ENCODE measurements around the gene PPIA.

The PPIA gene

GRCh38 chr7:44798649-44799305, 2.3 kb downstream of the PPIA start:
- H3K27me3 ChIP-seq (ENCODE audit: insufficient read depth, poor library complexity, severe bottlenecking): no peaks in the 10 kb centered on the region
- H3K27ac ChIP-seq (replicated peaks): 0 out of 2 replicates have a peak overlapping the region, but pooled peaks have one; percentile 19
- H3K4me3 ChIP-seq (replicated peaks; ENCODE audit: insufficient read depth, low read length): peak overlapping the region; percentile 77
- TF ChIP-seq POLR2AphosphoS5 (IDR thresholded peaks at IDR 0.05; ENCODE audit: low read depth): no peak
- no peak for TF ChIP-seq SPI1 (IDR thresholded peaks at IDR 0.05; ENCODE audit: borderline replicate concordance, low read depth)
- TF ChIP-seq GABPA (IDR thresholded peaks at IDR 0.05; ENCODE audit: low read depth): no peak
- no peak for TF ChIP-seq CTCF (IDR thresholded peaks at IDR 0.05; ENCODE audit: insufficient read depth, low read length)
- no peak for DNase-seq (ENCODE audit: low read depth in 1 of 2, low spot score in 1 of 2)

GRCh38 chr7:44799939-44800338, 3.5 kb downstream of the PPIA start:
- Histone ChIP-seq H3K27me3 (ENCODE audit: insufficient read depth, poor library complexity, severe bottlenecking) (no peaks in the 10 kb centered on the region), H3K4me3 (replicated peaks; ENCODE audit: insufficient read depth, low read length) (no peak overlapping the region), H3K27ac (replicated peaks) (no peak overlapping the region)
- DNase-seq (ENCODE audit: low read depth in 1 of 2, low spot score in 1 of 2): no peak
- TF ChIP-seq SPI1 (IDR thresholded peaks at IDR 0.05; ENCODE audit: borderline replicate concordance, low read depth): no peak
- no peak for TF ChIP-seq POLR2AphosphoS5 (IDR thresholded peaks at IDR 0.05; ENCODE audit: low read depth)
- no peak for TF ChIP-seq GABPA (IDR thresholded peaks at IDR 0.05; ENCODE audit: low read depth)
- no peak for TF ChIP-seq CTCF (IDR thresholded peaks at IDR 0.05; ENCODE audit: insufficient read depth, low read length)
- no peak for TF ChIP-seq REST (IDR thresholded peaks at IDR 0.05; ENCODE audit: insufficient replicate concordance, low read depth)

GRCh38 chr7:44801890-44802289, 5.4 kb downstream of the PPIA start:
- no peak for TF ChIP-seq SPI1 (IDR thresholded peaks at IDR 0.05; ENCODE audit: borderline replicate concordance, low read depth)
- TF ChIP-seq POLR2AphosphoS5 (IDR thresholded peaks at IDR 0.05; ENCODE audit: low read depth): peak; percentile 33; the same call in 1 of the 2 replicates
- TF ChIP-seq GABPA (IDR thresholded peaks at IDR 0.05; ENCODE audit: low read depth): no peak
- DNase-seq (ENCODE audit: low read depth in 1 of 2, low spot score in 1 of 2): no peak
- H3K27me3 ChIP-seq (ENCODE audit: insufficient read depth, poor library complexity, severe bottlenecking): no peaks in the 10 kb centered on the region
- no peak overlapping the region for H3K27ac ChIP-seq (replicated peaks)
- H3K4me3 ChIP-seq (replicated peaks; ENCODE audit: insufficient read depth, low read length): no peak overlapping the region

DNA sequence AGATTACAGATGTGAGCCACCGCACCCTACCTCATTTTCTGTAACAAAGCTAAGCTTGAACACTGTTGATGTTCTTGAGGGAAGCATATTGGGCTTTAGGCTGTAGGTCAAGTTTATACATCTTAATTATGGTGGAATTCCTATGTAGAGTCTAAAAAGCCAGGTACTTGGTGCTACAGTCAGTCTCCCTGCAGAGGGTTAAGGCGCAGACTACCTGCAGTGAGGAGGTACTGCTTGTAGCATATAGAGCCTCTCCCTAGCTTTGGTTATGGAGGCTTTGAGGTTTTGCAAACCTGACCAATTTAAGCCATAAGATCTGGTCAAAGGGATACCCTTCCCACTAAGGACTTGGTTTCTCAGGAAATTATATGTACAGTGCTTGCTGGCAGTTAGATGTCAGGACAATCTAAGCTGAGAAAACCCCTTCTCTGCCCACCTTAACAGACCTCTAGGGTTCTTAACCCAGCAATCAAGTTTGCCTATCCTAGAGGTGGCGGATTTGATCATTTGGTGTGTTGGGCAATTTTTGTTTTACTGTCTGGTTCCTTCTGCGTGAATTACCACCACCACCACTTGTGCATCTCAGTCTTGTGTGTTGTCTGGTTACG, 6.0 kb downstream of the PPIA start:
- no peak for DNase-seq (ENCODE audit: low read depth in 1 of 2, low spot score in 1 of 2)
- Histone ChIP-seq H3K27me3 (ENCODE audit: insufficient read depth, poor library complexity, severe bottlenecking) (no peaks in the 10 kb centered on the region), H3K27ac (replicated peaks) (no peak overlapping the region), H3K4me3 (replicated peaks; ENCODE audit: insufficient read depth, low read length) (no peak overlapping the region)
- TF ChIP-seq POLR2AphosphoS5 (IDR thresholded peaks at IDR 0.05; ENCODE audit: low read depth) (peak; percentile 58), CTCF (IDR thresholded peaks at IDR 0.05; ENCODE audit: insufficient read depth, low read length) (no peak)

Data from HL-60 (cell line).